22Rv1 (cell line): ENCODE measurements around the gene SMOC2.

Experiments used
- H3K27ac ChIP-seq: fragments of 450-650 bp; 2 replicates; pipeline ENCODE4 v1.5.1; 2017
- ZFX ChIP-seq: fragments of 450-650 bp; IDR thresholded peaks from 2 replicates; pipeline ENCODE4 v1.6.1; 2017; ENCODE audit warnings: antibody characterized with exemption, borderline replicate concordance
- TF ChIP-seq, protein P1 (sequence below): fragments of 450-650 bp; IDR thresholded peaks from 2 replicates; pipeline ENCODE4 v1.5.1; 2017; ENCODE audit warnings: mild to moderate bottlenecking

Gene SMOC2

DNA sequence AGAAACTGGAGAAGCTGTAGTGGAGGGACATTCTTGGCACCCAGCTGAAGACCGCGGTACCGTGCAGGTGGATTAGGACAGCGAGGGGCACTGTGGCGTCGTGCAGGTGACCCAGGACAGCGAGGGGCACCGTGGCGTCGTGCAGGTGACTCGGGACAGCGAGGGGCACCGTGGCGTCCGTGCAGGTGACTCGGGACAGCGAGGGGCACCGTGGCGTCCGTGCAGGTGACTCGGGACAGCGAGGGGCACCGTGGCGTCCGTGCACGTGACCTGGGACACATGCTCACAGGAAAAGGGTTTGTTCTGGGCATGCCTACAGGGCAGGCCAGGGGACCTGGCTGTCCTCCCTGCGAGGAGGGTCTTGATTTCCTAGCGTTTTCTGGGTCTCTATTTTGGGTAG lies 29.2 kb upstream of the SMOC2 start:
- TF ChIP-seq, protein P1, sequence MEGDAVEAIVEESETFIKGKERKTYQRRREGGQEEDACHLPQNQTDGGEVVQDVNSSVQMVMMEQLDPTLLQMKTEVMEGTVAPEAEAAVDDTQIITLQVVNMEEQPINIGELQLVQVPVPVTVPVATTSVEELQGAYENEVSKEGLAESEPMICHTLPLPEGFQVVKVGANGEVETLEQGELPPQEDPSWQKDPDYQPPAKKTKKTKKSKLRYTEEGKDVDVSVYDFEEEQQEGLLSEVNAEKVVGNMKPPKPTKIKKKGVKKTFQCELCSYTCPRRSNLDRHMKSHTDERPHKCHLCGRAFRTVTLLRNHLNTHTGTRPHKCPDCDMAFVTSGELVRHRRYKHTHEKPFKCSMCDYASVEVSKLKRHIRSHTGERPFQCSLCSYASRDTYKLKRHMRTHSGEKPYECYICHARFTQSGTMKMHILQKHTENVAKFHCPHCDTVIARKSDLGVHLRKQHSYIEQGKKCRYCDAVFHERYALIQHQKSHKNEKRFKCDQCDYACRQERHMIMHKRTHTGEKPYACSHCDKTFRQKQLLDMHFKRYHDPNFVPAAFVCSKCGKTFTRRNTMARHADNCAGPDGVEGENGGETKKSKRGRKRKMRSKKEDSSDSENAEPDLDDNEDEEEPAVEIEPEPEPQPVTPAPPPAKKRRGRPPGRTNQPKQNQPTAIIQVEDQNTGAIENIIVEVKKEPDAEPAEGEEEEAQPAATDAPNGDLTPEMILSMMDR = no peak
- no peak for TF ChIP-seq ZFX

DNA sequence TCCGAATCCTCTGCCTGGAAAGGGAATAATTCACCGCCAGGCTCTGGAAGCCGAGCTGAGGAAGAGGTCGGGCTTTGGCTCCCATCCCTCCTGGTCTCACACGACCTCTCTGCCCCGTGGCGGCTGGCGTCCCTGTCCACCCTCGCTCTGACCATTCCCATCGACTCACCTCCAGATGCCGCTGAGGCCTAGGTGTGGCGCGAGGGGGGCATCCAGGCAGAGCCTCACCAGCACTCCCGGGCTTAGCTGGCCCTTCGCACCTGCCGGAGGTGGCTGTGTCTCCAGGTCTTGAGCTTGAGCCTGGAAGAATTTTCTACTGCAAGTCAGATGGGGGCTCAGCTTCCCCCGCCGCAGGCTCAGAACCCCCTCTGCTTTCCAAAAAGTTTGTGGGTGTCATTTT lies 28.5 kb upstream of the SMOC2 start:
- H3K27ac ChIP-seq = no peak overlapping the region
- no peak for TF ChIP-seq ZFX
- TF ChIP-seq, protein P1 = no peak

More for the DNA sequence above, 29.2 kb upstream of the SMOC2 start:
- no peak overlapping the region for H3K27ac ChIP-seq

GRCh38 chr6:168413018-168413720 lies 27.8 kb upstream of the SMOC2 start:
- no peak for TF ChIP-seq ZFX
- TF ChIP-seq, protein P1 = no peak
- H3K27ac ChIP-seq = no peak overlapping the region

DNA sequence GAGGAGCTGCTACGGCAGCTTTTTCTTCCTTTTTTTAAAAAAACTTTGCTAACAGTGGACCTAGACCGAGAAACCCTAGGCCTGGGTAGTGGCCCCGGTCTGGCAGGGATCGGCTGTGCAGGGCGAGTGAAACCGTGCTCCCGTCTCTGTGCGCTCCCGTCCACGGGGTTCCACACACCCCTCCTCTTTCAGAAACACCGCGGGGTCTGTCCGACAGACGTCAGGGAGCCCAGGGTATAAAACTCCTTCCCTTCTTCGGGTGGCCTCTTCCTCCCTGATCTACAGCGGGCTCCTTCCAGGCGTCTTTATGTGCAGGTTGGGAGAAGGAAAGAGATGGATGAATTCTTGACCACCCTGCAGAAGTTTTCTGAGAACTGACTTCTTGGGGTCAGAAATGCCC lies 27.1 kb upstream of the SMOC2 start:
- TF ChIP-seq, protein P1 = no peak
- TF ChIP-seq ZFX = no peak
- no peak overlapping the region for H3K27ac ChIP-seq

- H3K27ac ChIP-seq = no peak overlapping the region
- TF ChIP-seq, protein P1 = no peak
- TF ChIP-seq ZFX = no peak
Observed at GRCh38 chr6:168414336-168415097, 26.5 kb upstream of the SMOC2 start.

DNA sequence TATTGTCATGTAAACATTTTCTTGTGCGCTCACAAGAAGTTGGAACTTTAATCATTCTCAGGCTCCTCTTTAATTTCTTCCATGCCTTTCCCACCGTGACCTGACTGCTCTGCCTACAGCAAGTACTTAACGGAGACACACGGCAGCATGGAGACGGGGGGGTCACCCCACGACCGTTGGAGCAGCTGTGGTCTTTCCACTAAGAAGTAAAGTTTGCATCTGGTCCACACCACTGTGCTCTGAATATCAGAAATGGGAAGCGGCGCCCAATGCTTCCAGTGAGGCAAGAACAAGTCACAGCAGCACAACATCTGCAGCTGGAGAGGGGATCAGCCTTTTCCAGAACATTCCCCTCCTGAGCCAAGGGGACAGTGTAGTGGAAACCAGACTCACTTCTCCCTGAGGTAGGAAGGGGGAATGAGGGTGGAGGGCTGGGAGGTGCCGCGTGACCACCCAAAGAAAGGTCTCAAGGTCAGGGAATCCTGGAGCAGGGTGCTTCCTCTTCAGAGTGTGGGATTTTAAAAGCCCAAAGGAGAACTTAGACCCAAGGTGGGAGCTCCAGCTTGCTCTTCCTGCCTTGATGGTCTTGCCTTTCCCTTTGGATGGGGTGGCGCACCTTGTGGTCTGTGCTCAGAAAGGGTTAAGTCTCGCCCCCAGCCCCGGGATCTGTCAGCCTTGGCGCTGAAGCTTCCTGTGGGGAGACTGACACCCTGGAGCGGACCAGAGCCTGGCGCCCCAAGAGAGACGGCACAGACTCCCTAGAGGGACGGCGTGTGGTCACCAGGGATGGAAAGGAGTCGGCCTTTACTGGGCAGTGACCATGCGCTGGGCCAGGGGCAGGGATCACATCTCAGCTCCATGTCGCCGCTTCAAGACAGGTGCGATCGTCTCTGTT lies 25.6 kb upstream of the SMOC2 start:
- H3K27ac ChIP-seq = no peak overlapping the region
- TF ChIP-seq, protein P1 = no peak
- no peak for TF ChIP-seq ZFX
